ENCODE data around the gene PACC1. TPM values are rescaled to one million over a fixed set of nuclear protein-coding genes. Genes with fewer than 3 reads are reported as not detected.

Gene PACC1
- total RNA-seq, 6 donors from 2014 or later: 3.7 to 10.5 (median 7.8) TPM

GRCh38 chr1:212377644-212378043, 37.0 kb downstream of the PACC1 start:
- WGBS, 2 donors: 95 to 100% methylated on average over 2 to 3 of the region's 3 CpGs
- ATAC-seq (ENCODE audit: low FRiP score in 2 of 2): no peak
- peaks cover 0 to 37% (median 23%) of the 10 kb centered on the region in 4 donors for H3K36me3 ChIP-seq
- H3K4me3 ChIP-seq: no peak overlapping the region
- H3K9me3 ChIP-seq: no peaks in the 10 kb centered on the region
- no peak overlapping the region for H3K27ac ChIP-seq
- TF ChIP-seq EP300 (IDR thresholded peaks at IDR 0.05): no peak
- TF ChIP-seq CTCF (IDR thresholded peaks at IDR 0.05): no peak
- TF ChIP-seq POLR2A (IDR thresholded peaks at IDR 0.05): no peak
- TF ChIP-seq POLR2AphosphoS5 (IDR thresholded peaks at IDR 0.05): no peak
- H3K4me1 ChIP-seq: no peaks in the 10 kb centered on the region
- no peak for DNase-seq
- no peaks in the 10 kb centered on the region for H3K27me3 ChIP-seq

- Histone ChIP-seq H3K27ac (no peak overlapping the region), H3K27me3 (no peaks in the 10 kb centered on the region), H3K4me1 (no peaks in the 10 kb centered on the region), H3K9me3 (no peaks in the 10 kb centered on the region), H3K36me3 (peaks cover 0 to 37% (median 22%) of the 10 kb centered on the region in 4 donors), H3K4me3 (no peak overlapping the region)
- TF ChIP-seq EP300 (IDR thresholded peaks at IDR 0.05) (no peak), POLR2AphosphoS5 (IDR thresholded peaks at IDR 0.05) (no peak), CTCF (IDR thresholded peaks at IDR 0.05) (no peak), POLR2A (IDR thresholded peaks at IDR 0.05) (no peak)
- DNase-seq: no peak
- 86 to 92% methylated on average over 5 of the region's 5 CpGs for WGBS, 2 donors
- no peak for ATAC-seq (ENCODE audit: low FRiP score in 2 of 2)
These were observed 38.7 kb downstream of the PACC1 start for GRCh38 chr1:212375986-212376385.

- ATAC-seq (ENCODE audit: low FRiP score in 2 of 2): peak; percentile 84 to 94
These were observed 46.6 kb downstream of the PACC1 start for GRCh38 chr1:212368073-212368484.

GRCh38 chr1:212367474-212368072, 47.1 kb downstream of the PACC1 start:
- Histone ChIP-seq H3K9me3 (no peaks in the 10 kb centered on the region), H3K4me3 (no peak overlapping the region), H3K4me1 (no peaks in the 10 kb centered on the region), H3K36me3 (peaks cover 0 to 37% (median 7%) of the 10 kb centered on the region in 4 donors), H3K27me3 (no peaks in the 10 kb centered on the region), H3K27ac (peak overlapping the region in 1 of 4 donors; percentile 10)
- peak; percentile 40 to 43 for ATAC-seq (ENCODE audit: low FRiP score in 2 of 2)
- TF ChIP-seq POLR2A (IDR thresholded peaks at IDR 0.05) (no peak), EP300 (IDR thresholded peaks at IDR 0.05) (no peak), CTCF (IDR thresholded peaks at IDR 0.05) (no peak), POLR2AphosphoS5 (IDR thresholded peaks at IDR 0.05) (no peak)
- WGBS, 2 donors: 96 to 100% methylated on average over 1 to 2 of the region's 2 CpGs
- DNase-seq: no peak

More at GRCh38 chr1:212368073-212368484, 46.6 kb downstream of the PACC1 start:
- TF ChIP-seq POLR2A (IDR thresholded peaks at IDR 0.05): no peak
- TF ChIP-seq CTCF (IDR thresholded peaks at IDR 0.05): peak; percentile 65 to 84 (median 82)
- Histone ChIP-seq H3K27me3 (no peaks in the 10 kb centered on the region), H3K27ac (no peak overlapping the region), H3K9me3 (no peaks in the 10 kb centered on the region), H3K36me3 (peaks cover 0 to 32% (median 3%) of the 10 kb centered on the region in 4 donors), H3K4me1 (no peaks in the 10 kb centered on the region), H3K4me3 (no peak overlapping the region)
- peak in 1 of 2 donors; percentile 56 for DNase-seq
- WGBS, 2 donors: 69 to 75% methylated on average over 3 of the region's 3 CpGs

DNA sequence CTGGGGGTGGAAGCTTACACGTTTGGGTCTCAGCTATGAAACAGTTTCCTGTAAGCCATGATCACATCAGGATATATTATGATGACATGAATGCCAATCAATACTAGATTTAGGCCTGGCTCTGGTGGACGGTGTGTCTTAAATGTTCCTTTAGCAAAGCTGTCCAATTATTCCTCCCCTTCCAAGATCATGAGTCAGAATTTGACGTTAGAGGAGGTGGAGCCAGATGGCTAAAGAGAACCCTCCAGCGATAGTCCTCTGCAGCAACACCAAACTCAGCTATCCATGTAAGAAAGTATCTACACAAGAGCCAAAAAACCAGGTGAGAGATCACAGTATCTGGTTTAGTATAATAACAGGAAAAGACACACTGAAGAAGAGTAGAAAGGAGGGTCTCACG, 47.8 kb downstream of the PACC1 start:
- WGBS, 2 donors: 60 to 73% methylated on average over 5 of the region's 5 CpGs

More for the DNA sequence above, 47.8 kb downstream of the PACC1 start:
- peaks cover 0 to 43% (median 13%) of the 10 kb centered on the region in 4 donors for H3K36me3 ChIP-seq
- ATAC-seq (ENCODE audit: low FRiP score in 2 of 2) (peak in 1 of 2 donors; percentile 73), DNase-seq (no peak)
- no peaks in the 10 kb centered on the region for H3K4me1 ChIP-seq
- TF ChIP-seq EP300 (IDR thresholded peaks at IDR 0.05): no peak
- no peak for TF ChIP-seq POLR2A (IDR thresholded peaks at IDR 0.05)
- TF ChIP-seq CTCF (IDR thresholded peaks at IDR 0.05): no peak
- no peak for TF ChIP-seq POLR2AphosphoS5 (IDR thresholded peaks at IDR 0.05)
- H3K9me3 ChIP-seq: no peaks in the 10 kb centered on the region
- no peak overlapping the region for H3K4me3 ChIP-seq
- no peaks in the 10 kb centered on the region for H3K27me3 ChIP-seq
- peak overlapping the region in 1 of 4 donors; percentile 10 for H3K27ac ChIP-seq

Data from upper lobe of left lung (tissue), 6 donors.